Tibial artery (tissue), 4 donors: Measurements from ENCODE around the gene EFS.
"Not testable (repeated sequence)": the region's sequence is repeated elsewhere in the genome, so short reads cannot be mapped to it uniquely, and the experiment has no call there.

Experiments
- DNase-seq, 2 donors: peaks; one replicate each; pipeline ENCODE4 v3.0.0-alpha.2; 2019
- H3K27ac ChIP-seq, 2 donors: fragments of 200-600 bp; sonication (generic) in 1 of 2; 1 replicate in 1 of 2; 2 replicates in 1 of 2; pipeline ENCODE4 v1.5.1; 2018 to 2019; ENCODE audit warnings: mild to moderate bottlenecking in 1 of 2
- H3K27me3 ChIP-seq, 2 donors: fragments of 200-600 bp; sonication (generic) in 1 of 2; one replicate each; pipeline versions ENCODE4 v1.5.1 to v1.6.0; 2016 to 2019
- H3K36me3 ChIP-seq, 3 donors: fragments of 200-600 bp; sonication (generic) in 2 of 3; one replicate each; pipeline ENCODE4 v1.5.1; 2016 to 2019; ENCODE audit warnings: mild to moderate bottlenecking in 2 of 3
- H3K4me1 ChIP-seq, 4 donors: fragments of 200-600 bp; sonication (generic) in 2 of 4; 1 replicate in 3 of 4; 2 replicates in 1 of 4; pipeline ENCODE4 v1.5.1; 2016 to 2019
- H3K4me3 ChIP-seq, 2 donors: fragments of 200-600 bp; sonication (generic) in 1 of 2; 1 replicate in 1 of 2; 2 replicates in 1 of 2; pipeline ENCODE4 v1.5.1; 2018 to 2019; ENCODE audit warnings: mild to moderate bottlenecking in 2 of 2
- H3K9me3 ChIP-seq, 3 donors: fragments of 200-600 bp; sonication (generic) in 1 of 3; one replicate each; pipeline ENCODE4 v1.5.1; 2016 to 2019
- CTCF ChIP-seq, 2 experiments: fragments of 200-600 bp in 1 of 2; fragments of 450-650 bp in 1 of 2; IDR thresholded peaks; one replicate each; pipeline ENCODE4 v1.5.1; 2017 to 2019; ENCODE audit warnings: antibody characterized with exemption in 2 of 2, mild to moderate bottlenecking in 1 of 2, moderate library complexity in 1 of 2
- intact Hi-C: fragments of 100-400 bp; cut with DNase I; formaldehyde crosslinking; loops from one replicate; pipeline ENCODE4 v1.15.0; 2023; ENCODE audit warnings: low total_unique reads

EFS gene

GRCh38 chr14:23387916-23388882 lies 23.2 kb upstream of the EFS start:
- no peaks in the 10 kb centered on the region for H3K4me1 ChIP-seq
- no peak overlapping the region for H3K27ac ChIP-seq
- no peaks in the 10 kb centered on the region for H3K9me3 ChIP-seq
- no peak overlapping the region for H3K4me3 ChIP-seq
- H3K27me3 ChIP-seq = peaks cover 0 to 19% of the 10 kb centered on the region in 2 donors
- intact Hi-C loops = no loop called here
- TF ChIP-seq CTCF (IDR thresholded peaks at IDR 0.05) = no peak
- DNase-seq = no peak
- H3K36me3 ChIP-seq = no peaks in the 10 kb centered on the region

- H3K36me3 ChIP-seq = no peaks in the 10 kb centered on the region
- intact Hi-C loops = no loop called here
Observed at GRCh38 chr14:23386999-23387398, 22.0 kb upstream of the EFS start.

GRCh38 chr14:23386266-23386657 lies 21.3 kb upstream of the EFS start:
- intact Hi-C loops, H3K36me3 ChIP-seq: not testable (repeated sequence)

More at GRCh38 chr14:23386999-23387398, 22.0 kb upstream of the EFS start:
- Histone ChIP-seq H3K27me3 (peaks cover 0 to 22% of the 10 kb centered on the region in 2 donors), H3K4me3 (no peak overlapping the region), H3K27ac (no peak overlapping the region), H3K9me3 (no peaks in the 10 kb centered on the region), H3K4me1 (no peaks in the 10 kb centered on the region)
- TF ChIP-seq CTCF (IDR thresholded peaks at IDR 0.05) = no peak
- DNase-seq = no peak

GRCh38 chr14:23385642-23386265 lies 20.8 kb upstream of the EFS start:
- intact Hi-C loops = no loop called here

More at GRCh38 chr14:23386266-23386657, 21.3 kb upstream of the EFS start:
- H3K27me3 ChIP-seq = peaks cover 0 to 28% of the 10 kb centered on the region in 2 donors
- not testable (repeated sequence) for H3K4me3 ChIP-seq, H3K4me1 ChIP-seq, DNase-seq, H3K9me3 ChIP-seq, H3K27ac ChIP-seq

GRCh38 chr14:23385244-23385641 lies 20.3 kb upstream of the EFS start:
- intact Hi-C loops = no loop called here
- Histone ChIP-seq H3K9me3 (no peaks in the 10 kb centered on the region), H3K36me3 (no peaks in the 10 kb centered on the region), H3K27ac (no peak overlapping the region), H3K27me3 (peaks cover 0 to 34% of the 10 kb centered on the region in 2 donors), H3K4me3 (no peak overlapping the region), H3K4me1 (no peaks in the 10 kb centered on the region)
- DNase-seq = no peak
- no peak for TF ChIP-seq CTCF (IDR thresholded peaks at IDR 0.05)

More at GRCh38 chr14:23385642-23386265, 20.8 kb upstream of the EFS start:
- Histone ChIP-seq H3K36me3 (no peaks in the 10 kb centered on the region), H3K4me3 (no peak overlapping the region), H3K27ac (no peak overlapping the region), H3K4me1 (no peaks in the 10 kb centered on the region), H3K27me3 (peaks cover 0 to 31% of the 10 kb centered on the region in 2 donors), H3K9me3 (no peaks in the 10 kb centered on the region)
- no peak for DNase-seq
- no peak for TF ChIP-seq CTCF (IDR thresholded peaks at IDR 0.05)
